Upper lobe of left lung (tissue), 4 donors: ENCODE data around the gene YPEL3.

Experiments used
- EP300 ChIP-seq, 4 donors: sonication (generic); formaldehyde crosslinking; IDR thresholded peaks; one replicate each; pipeline ENCODE4 v1.5.1; 2017; ENCODE audit warnings: antibody characterized with exemption in 4 of 4, control low read depth in 2 of 4
- TF ChIP-seq, protein P1 (sequence below), 6 experiments: fragments of 450-650 bp in 4 of 6; fragments of 200-600 bp in 2 of 6; sonication (generic) in 2 of 6; IDR thresholded peaks; one replicate each; pipeline ENCODE4 v1.5.1; 2016 to 2019; ENCODE audit warnings: antibody characterized with exemption in 6 of 6

DNA sequence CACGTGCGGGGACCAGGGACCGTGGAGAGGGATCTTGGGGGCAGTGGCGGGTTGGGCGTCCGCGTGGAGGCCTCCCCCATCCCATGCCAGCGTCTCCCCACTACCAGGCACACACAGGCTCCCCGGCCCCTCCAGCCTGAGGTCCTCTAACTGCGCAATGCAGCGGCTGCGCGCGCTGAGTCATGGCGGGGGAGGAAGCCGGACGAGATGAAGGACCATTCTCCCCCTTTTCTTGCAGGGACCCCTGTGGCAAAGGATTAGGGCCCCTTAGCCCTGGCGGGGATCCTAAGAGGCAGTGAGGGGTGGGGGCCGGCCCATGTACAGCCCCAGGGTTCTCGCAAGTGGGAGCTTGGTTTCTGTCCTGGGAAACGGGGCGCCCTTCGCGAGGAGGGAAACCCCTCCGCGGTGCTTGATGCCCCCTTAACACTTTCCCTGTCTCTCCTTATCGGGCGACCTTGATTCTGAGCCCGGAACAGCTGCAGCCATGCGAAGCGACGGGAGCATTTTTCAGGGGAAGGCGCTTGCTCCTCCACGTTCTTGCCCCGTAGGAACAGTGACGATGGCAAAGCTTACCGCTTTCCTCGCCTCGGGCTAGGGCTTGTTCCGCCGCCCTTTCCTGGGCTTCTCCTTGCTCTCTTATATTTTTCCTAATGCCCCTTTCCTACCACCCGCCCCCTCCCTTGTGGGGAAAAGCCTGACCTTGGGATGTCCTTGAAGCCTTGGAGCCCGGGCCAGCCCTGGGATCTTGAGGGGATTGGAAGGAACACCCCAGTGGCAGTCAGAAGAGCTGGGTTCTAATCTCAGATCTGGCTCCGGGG is 29.9 kb downstream of the YPEL3 start:
- no peak for TF ChIP-seq EP300 (IDR thresholded peaks at IDR 0.05)
- TF ChIP-seq, protein P1, sequence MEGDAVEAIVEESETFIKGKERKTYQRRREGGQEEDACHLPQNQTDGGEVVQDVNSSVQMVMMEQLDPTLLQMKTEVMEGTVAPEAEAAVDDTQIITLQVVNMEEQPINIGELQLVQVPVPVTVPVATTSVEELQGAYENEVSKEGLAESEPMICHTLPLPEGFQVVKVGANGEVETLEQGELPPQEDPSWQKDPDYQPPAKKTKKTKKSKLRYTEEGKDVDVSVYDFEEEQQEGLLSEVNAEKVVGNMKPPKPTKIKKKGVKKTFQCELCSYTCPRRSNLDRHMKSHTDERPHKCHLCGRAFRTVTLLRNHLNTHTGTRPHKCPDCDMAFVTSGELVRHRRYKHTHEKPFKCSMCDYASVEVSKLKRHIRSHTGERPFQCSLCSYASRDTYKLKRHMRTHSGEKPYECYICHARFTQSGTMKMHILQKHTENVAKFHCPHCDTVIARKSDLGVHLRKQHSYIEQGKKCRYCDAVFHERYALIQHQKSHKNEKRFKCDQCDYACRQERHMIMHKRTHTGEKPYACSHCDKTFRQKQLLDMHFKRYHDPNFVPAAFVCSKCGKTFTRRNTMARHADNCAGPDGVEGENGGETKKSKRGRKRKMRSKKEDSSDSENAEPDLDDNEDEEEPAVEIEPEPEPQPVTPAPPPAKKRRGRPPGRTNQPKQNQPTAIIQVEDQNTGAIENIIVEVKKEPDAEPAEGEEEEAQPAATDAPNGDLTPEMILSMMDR (IDR thresholded peaks at IDR 0.05), result no peak
